Thyroid gland (tissue), 4 donors: ENCODE measurements around the gene CS.
"Not testable (repeated sequence)": the region's sequence is repeated elsewhere in the genome, so short reads cannot be mapped to it uniquely, and the experiment has no call there.

Experiments
- CTCF ChIP-seq, 6 experiments: fragments of 200-600 bp in 3 of 6; fragments of 450-650 bp in 3 of 6; sonication (generic) in 3 of 6; IDR thresholded peaks; one replicate each; pipeline ENCODE4 v1.5.1; 2016 to 2019; ENCODE audit warnings: antibody characterized with exemption in 6 of 6, mild to moderate bottlenecking in 2 of 6, inconsistent platforms in 1 of 6, moderate library complexity in 1 of 6
- POLR2A ChIP-seq, 2 donors: fragments of 450-650 bp; IDR thresholded peaks; one replicate each; pipeline ENCODE4 v1.6.1; 2017; ENCODE audit warnings: antibody characterized with exemption in 2 of 2, mild to moderate bottlenecking in 2 of 2, moderate library complexity in 1 of 2

- not testable (repeated sequence) for TF ChIP-seq POLR2A, CTCF (IDR thresholded peaks at IDR 0.05)
Measured at GRCh38 chr12:56347255-56347654, 47.1 kb upstream of the CS start.
